Breast epithelium (tissue), 3 donors: Measurements from ENCODE around the gene GJA1.

ENCODE experiments used
- POLR2A ChIP-seq: fragments of 450-650 bp; IDR thresholded peaks from one replicate; pipeline ENCODE4 v1.6.1; 2016; ENCODE audit warnings: antibody characterized with exemption, mild to moderate bottlenecking, moderate library complexity
- POLR2AphosphoS5 ChIP-seq, 3 donors: sonication (generic); formaldehyde crosslinking; IDR thresholded peaks; one replicate each; pipeline ENCODE4 v1.6.1; 2017; ENCODE audit warnings: antibody characterized with exemption in 3 of 3
- TF ChIP-seq, protein P1 (sequence below), 3 donors: fragments of 450-650 bp; IDR thresholded peaks; one replicate each; pipeline ENCODE4 v1.5.1; 2016 to 2017; ENCODE audit warnings: antibody characterized with exemption in 3 of 3, mild to moderate bottlenecking in 3 of 3, moderate library complexity in 3 of 3

DNA sequence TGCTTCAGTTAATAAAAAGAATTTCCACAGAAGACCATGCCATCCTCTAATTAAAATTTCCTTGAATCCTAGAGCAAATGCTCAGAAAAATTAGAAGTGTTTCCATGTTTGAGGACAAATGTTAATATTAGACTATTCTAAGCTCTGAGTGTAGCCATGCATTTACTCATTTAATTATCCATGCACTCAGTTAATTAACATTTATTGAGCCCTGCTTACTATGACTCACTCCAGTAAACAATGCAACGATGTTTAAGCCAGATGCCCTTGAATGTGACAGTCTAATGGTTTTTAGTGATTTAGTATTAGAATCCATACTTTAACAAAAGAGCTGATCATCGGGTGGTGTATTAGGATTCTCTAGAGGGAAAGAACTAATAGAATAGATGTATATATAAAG lies 37.3 kb upstream of the GJA1 start:
- TF ChIP-seq, protein P1, sequence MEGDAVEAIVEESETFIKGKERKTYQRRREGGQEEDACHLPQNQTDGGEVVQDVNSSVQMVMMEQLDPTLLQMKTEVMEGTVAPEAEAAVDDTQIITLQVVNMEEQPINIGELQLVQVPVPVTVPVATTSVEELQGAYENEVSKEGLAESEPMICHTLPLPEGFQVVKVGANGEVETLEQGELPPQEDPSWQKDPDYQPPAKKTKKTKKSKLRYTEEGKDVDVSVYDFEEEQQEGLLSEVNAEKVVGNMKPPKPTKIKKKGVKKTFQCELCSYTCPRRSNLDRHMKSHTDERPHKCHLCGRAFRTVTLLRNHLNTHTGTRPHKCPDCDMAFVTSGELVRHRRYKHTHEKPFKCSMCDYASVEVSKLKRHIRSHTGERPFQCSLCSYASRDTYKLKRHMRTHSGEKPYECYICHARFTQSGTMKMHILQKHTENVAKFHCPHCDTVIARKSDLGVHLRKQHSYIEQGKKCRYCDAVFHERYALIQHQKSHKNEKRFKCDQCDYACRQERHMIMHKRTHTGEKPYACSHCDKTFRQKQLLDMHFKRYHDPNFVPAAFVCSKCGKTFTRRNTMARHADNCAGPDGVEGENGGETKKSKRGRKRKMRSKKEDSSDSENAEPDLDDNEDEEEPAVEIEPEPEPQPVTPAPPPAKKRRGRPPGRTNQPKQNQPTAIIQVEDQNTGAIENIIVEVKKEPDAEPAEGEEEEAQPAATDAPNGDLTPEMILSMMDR (IDR thresholded peaks at IDR 0.05) = no peak
- TF ChIP-seq POLR2A (no peak), POLR2AphosphoS5 (IDR thresholded peaks at IDR 0.05) (no peak)
